Effector memory CD8-positive, alpha-beta T cell (primary cell): Measurements from ENCODE around the gene TRAF1.
A peak's percentile ranks its signal among the peaks of the same experiment; 100 is the strongest.

Source experiments
- ATAC-seq: fragments of 150-1000 bp; cut with Tn5 transposase; replicated peaks from 2 replicates; pipeline ENCODE4 v1.10.0; 2021; ENCODE audit warnings: mild to moderate bottlenecking, moderate library complexity
- DNase-seq, 3 experiments: peaks; one replicate each; pipeline ENCODE4 v3.0.0; 2021
- H3K27ac Mint-ChIP-seq, 2 donors: one replicate each; pipeline ENCODE4 v1.8.0; 2022; ENCODE audit warnings: mild to moderate bottlenecking in 2 of 2, mixed read lengths in 2 of 2, moderate library complexity in 2 of 2
- H3K27me3 Mint-ChIP-seq, 2 donors: one replicate each; pipeline ENCODE4 v1.8.0; 2022; ENCODE audit warnings: mixed read lengths in 2 of 2
- H3K36me3 Mint-ChIP-seq: one replicate; pipeline ENCODE4 v1.8.0; 2022; ENCODE audit warnings: mild to moderate bottlenecking, moderate library complexity, mixed read lengths; ENCODE audit not compliant: insufficient read depth
- H3K4me1 Mint-ChIP-seq, 2 donors: one replicate each; pipeline ENCODE4 v1.8.0; 2022; ENCODE audit warnings: low read depth in 2 of 2, mixed read lengths in 2 of 2
- H3K4me3 Mint-ChIP-seq, 2 donors: one replicate each; pipeline ENCODE4 v1.8.0; 2022; ENCODE audit warnings: mild to moderate bottlenecking in 2 of 2, mixed read lengths in 2 of 2, moderate library complexity in 2 of 2
- H3K9me3 Mint-ChIP-seq, 2 donors: one replicate each; pipeline ENCODE4 v1.8.0; 2022; ENCODE audit warnings: mixed read lengths in 2 of 2

Gene TRAF1

GRCh38 chr9:120904061-120904977, 22.3 kb downstream of the TRAF1 start:
- H3K9me3 Mint-ChIP-seq = no peaks in the 10 kb centered on the region
- peaks cover 62% of the 10 kb centered on the region for H3K36me3 Mint-ChIP-seq

DNA sequence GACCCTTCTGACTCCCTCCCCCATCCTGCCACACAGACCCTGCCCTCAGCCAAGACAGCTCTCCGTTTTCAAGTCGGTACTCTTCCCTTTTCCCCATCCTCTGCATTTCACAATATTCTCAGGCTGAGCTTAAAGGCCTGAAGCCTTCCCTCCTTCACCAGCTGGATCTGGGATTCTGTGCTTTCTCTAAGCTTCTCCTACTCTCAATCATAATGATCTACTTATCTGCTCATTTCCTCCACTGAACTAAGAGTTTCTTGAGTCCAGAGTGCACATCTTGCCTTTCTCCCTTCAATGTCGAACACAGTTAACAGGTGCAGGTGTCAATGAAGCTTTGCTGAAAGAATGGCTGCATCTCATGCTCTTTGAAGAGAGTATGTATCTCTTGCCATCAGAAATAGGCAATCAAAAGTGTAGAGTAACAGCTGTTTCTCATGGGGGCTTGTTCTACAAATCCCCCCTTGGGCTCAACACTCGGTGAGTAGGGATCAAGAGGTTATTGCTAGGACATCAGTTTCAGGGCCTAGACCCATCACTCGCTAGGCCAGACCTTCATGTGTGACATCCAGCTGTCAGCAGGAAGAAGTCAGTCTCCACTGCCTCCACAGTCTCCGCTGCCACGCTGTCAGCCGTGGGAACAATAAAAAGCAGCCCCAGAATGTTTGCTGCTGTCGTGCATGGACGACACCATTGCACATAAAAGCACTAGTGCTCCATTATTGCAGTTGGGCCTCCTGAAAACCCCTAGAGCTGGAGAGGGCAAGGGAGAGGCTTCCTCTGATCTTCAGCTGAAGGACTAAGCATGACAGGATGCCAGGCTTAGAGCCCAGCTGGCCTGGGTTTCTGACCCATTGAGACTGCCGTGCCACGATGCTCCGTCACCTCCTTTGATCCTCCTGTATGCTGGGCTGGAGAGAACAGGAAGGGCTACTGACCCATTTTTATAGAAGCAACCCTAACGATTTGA, 23.7 kb downstream of the TRAF1 start:
- peaks cover 49% of the 10 kb centered on the region for H3K36me3 Mint-ChIP-seq
- peak overlapping the region; percentile 7 to 77 for H3K4me3 Mint-ChIP-seq
- DNase-seq = no peak
- H3K27me3 Mint-ChIP-seq = no peaks in the 10 kb centered on the region
- peaks cover 39 to 56% of the 10 kb centered on the region in 2 donors for H3K4me1 Mint-ChIP-seq
- peak overlapping the region; percentile 86 to 97 for H3K27ac Mint-ChIP-seq
- ATAC-seq = no peak
- no peaks in the 10 kb centered on the region for H3K9me3 Mint-ChIP-seq

More at GRCh38 chr9:120904061-120904977, 22.3 kb downstream of the TRAF1 start:
- peak overlapping the region; percentile 14 to 77 for H3K4me3 Mint-ChIP-seq
- ATAC-seq = peak; percentile 94
- no peaks in the 10 kb centered on the region for H3K27me3 Mint-ChIP-seq
- H3K4me1 Mint-ChIP-seq = peaks cover 42 to 57% of the 10 kb centered on the region in 2 donors
- peak overlapping the region; percentile 86 to 97 for H3K27ac Mint-ChIP-seq
- peak in 1 of 3 experiments; percentile 39 for DNase-seq

- no peak for DNase-seq
- Mint-ChIP-seq H3K27ac (peak overlapping the region; percentile 86 to 97), H3K9me3 (no peaks in the 10 kb centered on the region), H3K4me1 (peaks cover 42 to 51% of the 10 kb centered on the region in 2 donors), H3K27me3 (no peaks in the 10 kb centered on the region), H3K4me3 (peak overlapping the region in 1 of 2 donors; percentile 7), H3K36me3 (peaks cover 41% of the 10 kb centered on the region)
- ATAC-seq = no peak
These were observed 24.6 kb downstream of the TRAF1 start for GRCh38 chr9:120901755-120902568.

DNA sequence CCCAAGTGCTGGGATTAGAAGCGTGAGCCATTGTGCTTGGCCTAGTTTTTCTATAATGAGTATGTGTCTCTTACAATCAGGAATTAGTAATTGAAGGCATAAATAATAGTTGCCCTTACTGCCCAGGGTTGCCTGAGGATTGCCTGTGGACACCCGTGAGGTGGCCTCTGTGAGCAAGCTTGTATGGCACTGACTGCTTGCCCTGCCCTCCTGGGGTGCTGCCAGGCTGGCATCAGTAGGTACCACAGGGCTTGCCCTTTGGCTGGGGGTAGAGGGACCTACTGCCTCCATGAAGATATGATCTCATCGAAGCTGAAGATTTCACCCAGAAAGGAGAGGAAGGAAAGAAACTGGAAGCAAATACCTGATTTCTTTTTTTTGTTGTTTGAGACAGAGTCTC, 25.8 kb downstream of the TRAF1 start:
- Mint-ChIP-seq H3K9me3 (no peaks in the 10 kb centered on the region), H3K36me3 (peaks cover 33% of the 10 kb centered on the region), H3K4me3 (no peak overlapping the region), H3K27me3 (no peaks in the 10 kb centered on the region), H3K27ac (peak overlapping the region; percentile 86 to 97), H3K4me1 (peaks cover 38 to 44% of the 10 kb centered on the region in 2 donors)
- DNase-seq (no peak), ATAC-seq (no peak)

DNA sequence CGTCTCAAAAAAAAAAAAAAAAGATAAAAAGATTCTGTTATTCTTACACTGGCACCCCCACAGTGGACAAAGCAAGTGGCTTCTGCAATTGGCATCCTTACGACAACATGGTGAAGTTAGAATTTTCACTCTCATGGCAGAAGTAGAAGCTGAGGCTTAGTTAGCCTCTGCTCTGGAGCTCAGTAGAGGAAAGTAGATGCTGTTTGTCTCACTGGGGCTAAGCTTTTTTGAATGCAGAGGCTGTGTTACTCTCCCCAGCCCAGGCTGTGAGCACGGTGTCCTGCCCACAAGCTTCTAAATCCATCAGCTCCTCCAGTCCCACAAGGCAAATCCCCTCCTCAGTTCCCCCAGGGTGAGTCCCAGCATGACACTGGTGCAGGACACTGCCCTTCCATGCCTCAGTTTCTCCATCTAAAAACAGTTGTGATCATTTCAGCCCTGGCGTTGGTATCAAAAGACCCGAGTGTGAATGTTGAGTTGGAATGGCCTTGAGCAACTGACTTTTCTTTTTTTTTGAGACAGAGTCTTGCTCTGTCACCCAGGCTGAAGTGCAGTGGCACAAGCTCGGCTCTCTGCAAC, 27.0 kb downstream of the TRAF1 start:
- peaks cover 30 to 32% of the 10 kb centered on the region in 2 donors for H3K4me1 Mint-ChIP-seq
- H3K36me3 Mint-ChIP-seq = peaks cover 23% of the 10 kb centered on the region
- H3K4me3 Mint-ChIP-seq = no peak overlapping the region
- H3K27ac Mint-ChIP-seq = peak overlapping the region in 1 of 2 donors; percentile 6
- DNase-seq = no peak
- H3K27me3 Mint-ChIP-seq = no peaks in the 10 kb centered on the region
- ATAC-seq = no peak
- H3K9me3 Mint-ChIP-seq = no peaks in the 10 kb centered on the region

GRCh38 chr9:120898396-120898795, 28.2 kb downstream of the TRAF1 start:
- no peak for ATAC-seq
- peaks cover 24 to 25% of the 10 kb centered on the region in 2 donors for H3K4me1 Mint-ChIP-seq
- H3K36me3 Mint-ChIP-seq = peaks cover 17% of the 10 kb centered on the region
- no peak overlapping the region for H3K27ac Mint-ChIP-seq
- H3K9me3 Mint-ChIP-seq = no peaks in the 10 kb centered on the region
- H3K4me3 Mint-ChIP-seq = no peak overlapping the region
- no peak for DNase-seq
- no peaks in the 10 kb centered on the region for H3K27me3 Mint-ChIP-seq

DNA sequence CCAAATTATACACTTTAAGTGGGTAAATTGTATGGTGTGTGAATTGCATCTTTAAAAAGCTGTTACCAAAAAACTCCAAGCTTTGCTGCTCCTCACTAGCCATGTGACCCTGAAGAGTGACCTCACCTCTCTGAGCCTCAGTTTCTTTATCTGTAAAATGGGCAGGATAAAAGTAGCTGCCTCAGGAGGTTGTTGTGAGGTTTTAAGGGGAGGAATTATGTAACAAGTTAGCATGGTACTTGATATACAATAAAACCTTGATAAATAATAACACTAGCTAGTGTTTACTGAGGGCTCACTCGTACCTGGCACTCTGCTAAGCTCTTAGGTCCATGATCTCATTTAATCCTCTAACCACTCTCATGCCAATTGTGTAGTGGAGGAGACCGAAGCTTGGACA, 30.6 kb downstream of the TRAF1 start:
- peaks cover 3% of the 10 kb centered on the region for H3K36me3 Mint-ChIP-seq
- peaks cover 37 to 39% of the 10 kb centered on the region in 2 donors for H3K4me1 Mint-ChIP-seq
- no peaks in the 10 kb centered on the region for H3K27me3 Mint-ChIP-seq

GRCh38 chr9:120894321-120895148, 32.1 kb downstream of the TRAF1 start:
- Mint-ChIP-seq H3K9me3 (no peaks in the 10 kb centered on the region), H3K4me3 (no peak overlapping the region), H3K4me1 (peaks cover 42 to 48% of the 10 kb centered on the region in 2 donors), H3K36me3 (peaks cover 10% of the 10 kb centered on the region), H3K27me3 (no peaks in the 10 kb centered on the region), H3K27ac (no peak overlapping the region)
- ATAC-seq = no peak
- no peak for DNase-seq

More for the DNA sequence above, 30.6 kb downstream of the TRAF1 start:
- H3K27ac Mint-ChIP-seq = no peak overlapping the region
- H3K9me3 Mint-ChIP-seq = no peaks in the 10 kb centered on the region
- DNase-seq = no peak
- no peak overlapping the region for H3K4me3 Mint-ChIP-seq
- no peak for ATAC-seq

DNA sequence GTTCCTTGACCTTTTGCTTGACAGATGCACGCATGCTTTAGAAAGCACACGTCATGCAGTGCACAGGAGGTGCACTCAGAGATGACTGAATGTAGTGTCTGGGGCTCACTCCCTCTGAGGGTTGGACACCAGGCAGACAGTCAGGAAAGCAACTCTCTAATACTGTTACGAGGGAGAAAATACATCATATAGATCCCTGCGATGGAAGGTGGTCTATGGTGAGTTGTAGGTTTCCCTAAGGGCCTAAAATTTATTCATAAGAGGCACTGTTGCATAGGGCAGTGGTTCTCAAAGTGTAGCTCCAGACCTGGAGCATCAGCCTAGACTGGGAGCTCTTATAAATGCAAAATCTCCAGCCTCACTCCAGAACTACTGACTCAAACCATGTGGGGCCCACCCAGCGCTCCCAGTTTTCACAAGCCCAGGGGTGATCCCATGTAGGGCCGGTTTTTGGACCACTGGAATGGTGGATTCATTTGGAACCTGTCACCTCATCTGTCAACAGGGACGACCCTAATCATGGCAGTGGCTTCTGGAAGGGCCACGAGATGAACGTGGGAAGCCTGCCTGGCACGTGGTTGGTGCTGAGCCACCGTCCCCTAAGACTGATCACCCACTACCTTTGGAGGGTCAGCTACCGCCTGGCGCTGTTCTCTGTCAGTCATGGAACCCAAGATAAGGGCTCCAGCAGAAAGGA, 32.8 kb downstream of the TRAF1 start:
- ATAC-seq (no peak), DNase-seq (no peak)
- H3K27me3 Mint-ChIP-seq = no peaks in the 10 kb centered on the region
- peaks cover 10% of the 10 kb centered on the region for H3K36me3 Mint-ChIP-seq
- H3K27ac Mint-ChIP-seq = peak overlapping the region; percentile 95 to 96
- H3K4me1 Mint-ChIP-seq = peaks cover 43 to 49% of the 10 kb centered on the region in 2 donors
- no peaks in the 10 kb centered on the region for H3K9me3 Mint-ChIP-seq
- H3K4me3 Mint-ChIP-seq = peak overlapping the region; percentile 65

- DNase-seq = peak; percentile 30 to 38 (median 36)
- Mint-ChIP-seq H3K27me3 (no peaks in the 10 kb centered on the region), H3K27ac (peak overlapping the region; percentile 95 to 96), H3K9me3 (no peaks in the 10 kb centered on the region), H3K36me3 (peaks cover 13% of the 10 kb centered on the region), H3K4me3 (peak overlapping the region; percentile 65), H3K4me1 (peaks cover 43 to 49% of the 10 kb centered on the region in 2 donors)
- peak; percentile 86 for ATAC-seq
These were observed 33.6 kb downstream of the TRAF1 start for GRCh38 chr9:120892748-120893610.
